CD4-positive, alpha-beta T cell treated with Interleukin-1 beta for 1 hour (primary cell): ENCODE measurements around the gene NR2E3.

Experiments
- DNase-seq, 2 donors: peaks; one replicate each; pipeline ENCODE4 v3.0.0-alpha.2; 2020 to 2022

Gene NR2E3

GRCh38 chr15:71792521-71792920 lies 17.8 kb upstream of the NR2E3 start:
- DNase-seq: no peak

- no peak for DNase-seq
Observed at GRCh38 chr15:71798641-71799040, 11.7 kb upstream of the NR2E3 start.

GRCh38 chr15:71800190-71800589 lies 10.2 kb upstream of the NR2E3 start:
- DNase-seq: no peak

GRCh38 chr15:71800835-71801745 lies 9.3 kb upstream of the NR2E3 start:
- DNase-seq: peak in 1 of 2 donors; percentile 8

GRCh38 chr15:71801935-71802655 lies 8.3 kb upstream of the NR2E3 start:
- DNase-seq: no peak

- no peak for DNase-seq
Observed at GRCh38 chr15:71802770-71803169, 7.6 kb upstream of the NR2E3 start.

- DNase-seq: no peak
Observed at GRCh38 chr15:71804226-71804625, 6.1 kb upstream of the NR2E3 start.

- no peak for DNase-seq
Observed at GRCh38 chr15:71804695-71805470, 5.5 kb upstream of the NR2E3 start.

GRCh38 chr15:71806452-71806931 lies 3.9 kb upstream of the NR2E3 start:
- no peak for DNase-seq

GRCh38 chr15:71807125-71807629 lies 3.2 kb upstream of the NR2E3 start:
- DNase-seq: no peak

- no peak for DNase-seq
Observed at GRCh38 chr15:71807691-71808091, 2.7 kb upstream of the NR2E3 start.

- DNase-seq: no peak
Observed at GRCh38 chr15:71808311-71809020, 1.9 kb upstream of the NR2E3 start.

- DNase-seq: no peak
Observed at GRCh38 chr15:71809346-71809745, 1.0 kb upstream of the NR2E3 start.

- DNase-seq: no peak
Observed at GRCh38 chr15:71811036-71811736, 832 bp downstream of the NR2E3 start.

- no peak for DNase-seq
Observed at GRCh38 chr15:71811752-71812735, 1.7 kb downstream of the NR2E3 start.

- DNase-seq: no peak
Observed at GRCh38 chr15:71812966-71813722, 2.8 kb downstream of the NR2E3 start.

- DNase-seq: no peak
Observed at GRCh38 chr15:71813723-71814470, 3.5 kb downstream of the NR2E3 start.

- no peak for DNase-seq
Observed at GRCh38 chr15:71815301-71815700, 4.9 kb downstream of the NR2E3 start.

- DNase-seq: no peak
Observed at GRCh38 chr15:71817351-71817750, 7.0 kb downstream of the NR2E3 start.
